ENCODE data around the gene ESYT2. TPM values are rescaled to one million over a fixed set of nuclear protein-coding genes. Genes with fewer than 3 reads are reported as not detected.
A peak's percentile ranks its signal among the peaks of the same experiment; 100 is the strongest.

Gene ESYT2
- total and polyA plus RNA-seq, 9 of the 15 experiments (the other 6 are each of a cell fraction or from before 2014, with no cell fraction given) = 5.8 to 86.9 (median 64.7) TPM

DNA sequence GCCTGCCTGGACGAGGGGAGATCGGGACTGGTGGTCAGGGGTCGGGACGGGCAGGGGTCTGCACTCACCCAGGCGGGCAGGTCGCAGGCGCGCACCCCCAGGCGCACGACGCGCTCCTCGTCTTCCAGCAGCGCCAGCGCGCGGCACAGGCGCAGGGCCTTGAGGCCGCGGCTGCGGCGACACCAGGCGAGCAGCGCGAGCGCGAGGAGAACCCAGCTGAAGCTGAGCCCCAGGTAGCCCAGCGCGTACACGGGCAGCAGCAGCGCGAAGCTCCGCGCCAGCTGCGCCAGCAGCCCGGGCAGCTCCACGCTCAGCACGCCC is 328 bp downstream of the ESYT2 start (continued):
- peak; percentile 17; the same call in 1 of the 2 replicates for TF ChIP-seq STAG1 (CRISPR knock-in tag; IDR thresholded peaks at IDR 0.05; ENCODE audit: borderline replicate concordance)
- TF ChIP-seq HMG20A (CRISPR knock-in tag; conservative IDR thresholded peaks at IDR 0.05) = no peak
- no peak for TF ChIP-seq TCF15 (CRISPR knock-in tag; IDR thresholded peaks at IDR 0.05)
- TF ChIP-seq STAT6 (CRISPR knock-in tag; IDR thresholded peaks at IDR 0.05) = no peak; the same call in 1 of the 2 replicates
- no peak for TF ChIP-seq ZNF146 (CRISPR knock-in tag; IDR thresholded peaks at IDR 0.05; ENCODE audit: unreplicated experiment)
- peak; percentile 69; the same call in 1 of the 2 replicates for TF ChIP-seq DMBX1 (CRISPR knock-in tag; IDR thresholded peaks at IDR 0.05; ENCODE audit: borderline replicate concordance)
- TF ChIP-seq FOXP1 (CRISPR knock-in tag; IDR thresholded peaks at IDR 0.05) = peak; percentile 21
- peak; percentile 93 for TF ChIP-seq KDM2B (CRISPR knock-in tag; IDR thresholded peaks at IDR 0.05)
- TF ChIP-seq PTBP1 (IDR thresholded peaks at IDR 0.05; ENCODE audit: low read depth, low read length) = no peak
- TF ChIP-seq, protein P1, sequence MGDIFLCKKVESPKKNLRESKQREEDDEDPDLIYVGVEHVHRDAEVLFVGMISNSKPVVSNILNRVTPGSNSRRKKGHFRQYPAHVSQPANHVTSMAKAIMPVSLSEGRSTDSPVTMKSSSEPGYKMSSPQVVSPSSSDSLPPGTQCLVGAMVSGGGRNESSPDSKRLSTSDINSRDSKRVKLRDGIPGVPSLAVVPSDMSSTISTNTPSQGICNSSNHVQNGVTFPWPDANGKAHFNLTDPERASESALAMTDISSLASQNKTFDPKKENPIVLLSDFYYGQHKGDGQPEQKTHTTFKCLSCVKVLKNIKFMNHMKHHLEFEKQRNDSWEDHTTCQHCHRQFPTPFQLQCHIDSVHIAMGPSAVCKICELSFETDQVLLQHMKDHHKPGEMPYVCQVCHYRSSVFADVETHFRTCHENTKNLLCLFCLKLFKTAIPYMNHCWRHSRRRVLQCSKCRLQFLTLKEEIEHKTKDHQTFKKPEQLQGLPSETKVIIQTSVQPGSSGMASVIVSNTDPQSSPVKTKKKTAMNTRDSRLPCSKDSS (IDR thresholded peaks at IDR 0.05; ENCODE audit: low read depth, partially characterized antibody) = no peak
- no peak for TF ChIP-seq PHB (CRISPR knock-in tag; IDR thresholded peaks at IDR 0.05)
- TF ChIP-seq TRIM28 (IDR thresholded peaks at IDR 0.05) = no peak
- no peak for TF ChIP-seq NBN (IDR thresholded peaks at IDR 0.05; ENCODE audit: low read depth)
- TF ChIP-seq FIP1L1 (IDR thresholded peaks at IDR 0.05; ENCODE audit: low read depth, low read length, poor library complexity, severe bottlenecking) = no peak
- TF ChIP-seq PCBP2 (IDR thresholded peaks at IDR 0.05; ENCODE audit: low read depth, low read length, poor library complexity, severe bottlenecking) = no peak
- 0 out of 4 replicates have a peak, but pooled peaks of 1 of the 2 experiments have one; percentile 21 for TF ChIP-seq SIN3A (IDR thresholded peaks at IDR 0.05; ENCODE audit: borderline replicate concordance in 2 of 2, control insufficient read depth in 1 of 2, low read depth in 2 of 2, low read length in 2 of 2)
- TF ChIP-seq ZNF3 (CRISPR knock-in tag; IDR thresholded peaks at IDR 0.05) = no peak
- 0 out of 2 replicates have a peak, but pooled peaks have one; percentile 44 for TF ChIP-seq RNF2 (IDR thresholded peaks at IDR 0.05)
- TF ChIP-seq GATAD2A (IDR thresholded peaks at IDR 0.05) = peak; percentile 28; the same call in 1 of the 2 replicates
- TF ChIP-seq, protein P2, sequence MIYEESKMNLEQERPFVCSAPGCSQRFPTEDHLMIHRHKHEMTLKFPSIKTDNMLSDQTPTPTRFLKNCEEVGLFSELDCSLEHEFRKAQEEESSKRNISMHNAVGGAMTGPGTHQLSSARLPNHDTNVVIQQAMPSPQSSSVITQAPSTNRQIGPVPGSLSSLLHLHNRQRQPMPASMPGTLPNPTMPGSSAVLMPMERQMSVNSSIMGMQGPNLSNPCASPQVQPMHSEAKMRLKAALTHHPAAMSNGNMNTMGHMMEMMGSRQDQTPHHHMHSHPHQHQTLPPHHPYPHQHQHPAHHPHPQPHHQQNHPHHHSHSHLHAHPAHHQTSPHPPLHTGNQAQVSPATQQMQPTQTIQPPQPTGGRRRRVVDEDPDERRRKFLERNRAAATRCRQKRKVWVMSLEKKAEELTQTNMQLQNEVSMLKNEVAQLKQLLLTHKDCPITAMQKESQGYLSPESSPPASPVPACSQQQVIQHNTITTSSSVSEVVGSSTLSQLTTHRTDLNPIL (CRISPR knock-in tag; IDR thresholded peaks at IDR 0.05) = no peak
- TF ChIP-seq ILK (tag; IDR thresholded peaks at IDR 0.05; ENCODE audit: borderline replicate concordance, low read depth) = no peak
- no peak for TF ChIP-seq RB1 (IDR thresholded peaks at IDR 0.05; ENCODE audit: low read depth)
- TF ChIP-seq, protein P3, sequence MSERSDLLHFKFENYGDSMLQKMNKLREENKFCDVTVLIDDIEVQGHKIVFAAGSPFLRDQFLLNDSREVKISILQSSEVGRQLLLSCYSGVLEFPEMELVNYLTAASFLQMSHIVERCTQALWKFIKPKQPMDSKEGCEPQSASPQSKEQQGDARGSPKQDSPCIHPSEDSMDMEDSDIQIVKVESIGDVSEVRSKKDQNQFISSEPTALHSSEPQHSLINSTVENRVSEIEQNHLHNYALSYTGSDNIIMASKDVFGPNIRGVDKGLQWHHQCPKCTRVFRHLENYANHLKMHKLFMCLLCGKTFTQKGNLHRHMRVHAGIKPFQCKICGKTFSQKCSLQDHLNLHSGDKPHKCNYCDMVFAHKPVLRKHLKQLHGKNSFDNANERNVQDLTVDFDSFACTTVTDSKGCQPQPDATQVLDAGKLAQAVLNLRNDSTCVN (CRISPR knock-in tag; IDR thresholded peaks at IDR 0.05) = no peak
- no peak for TF ChIP-seq RUNX1 (IDR thresholded peaks at IDR 0.05; ENCODE audit: low read depth)

Measured in K562 (cell line).